Sciatic nerve (tissue), 2 donors: ENCODE results near the gene EFCAB8. TPM values are rescaled to one million over a fixed set of nuclear protein-coding genes. Genes with fewer than 3 reads are reported as not detected.
A peak's percentile ranks its signal among the peaks of the same experiment; 100 is the strongest.
"Not testable (repeated sequence)": the region's sequence is repeated elsewhere in the genome, so short reads cannot be mapped to it uniquely, and the experiment has no call there.

Experiments
- ATAC-seq: fragments of 200-7000 bp; cut with Tn5 transposase; one replicate; pipeline ENCODE4 v1.9.1; 2020; ENCODE audit warnings: mild to moderate bottlenecking, moderate library complexity
- DNase-seq: peaks from one replicate; pipeline ENCODE4 v3.0.0-alpha.2; 2020; ENCODE audit warnings: low spot score
- intact Hi-C: fragments of 100-400 bp; cut with DNase I; formaldehyde crosslinking; loops from one replicate; pipeline ENCODE4 v1.14.2; 2022
- total RNA-seq: library from RNA; stranded (reverse); fragmentation: NEBNext Ultra II Directional; extraction: Animal tissue kit (Norgen Biotek cat#: 25700); gene quantifications from one replicate; pipeline ENCODE4 v1.2.1, GENCODE V29; 2021
- donor health status: DM: no; HTN: no; CAD: no.
- donor health status: DM: no; HTN: no; CAD: no.

The EFCAB8 gene
- total RNA-seq, 1 donor from 2014 or later = 1.1 TPM

DNA sequence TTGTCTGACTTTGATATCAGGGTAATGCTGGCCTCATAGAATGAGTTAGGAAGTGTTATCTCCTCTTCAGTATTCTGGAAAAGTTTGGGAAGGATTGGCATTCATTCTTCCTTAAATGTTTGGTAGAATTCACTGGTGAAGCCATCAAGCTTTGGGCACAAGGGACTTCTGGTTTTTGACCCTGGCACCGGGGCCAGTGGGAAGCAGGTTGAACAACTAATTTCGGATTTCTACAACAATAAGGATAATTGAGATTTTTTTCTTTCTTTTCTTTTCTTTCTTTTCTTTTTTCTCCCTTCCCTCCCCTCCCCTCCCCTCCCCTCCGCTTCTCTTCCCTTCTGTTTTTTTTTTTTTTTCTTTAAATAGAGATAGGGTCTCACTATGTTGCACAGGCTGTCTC is 70.4 kb downstream of the EFCAB8 start:
- ATAC-seq (no peak), DNase-seq (no peak)
- intact Hi-C loops = no loop called here

DNA sequence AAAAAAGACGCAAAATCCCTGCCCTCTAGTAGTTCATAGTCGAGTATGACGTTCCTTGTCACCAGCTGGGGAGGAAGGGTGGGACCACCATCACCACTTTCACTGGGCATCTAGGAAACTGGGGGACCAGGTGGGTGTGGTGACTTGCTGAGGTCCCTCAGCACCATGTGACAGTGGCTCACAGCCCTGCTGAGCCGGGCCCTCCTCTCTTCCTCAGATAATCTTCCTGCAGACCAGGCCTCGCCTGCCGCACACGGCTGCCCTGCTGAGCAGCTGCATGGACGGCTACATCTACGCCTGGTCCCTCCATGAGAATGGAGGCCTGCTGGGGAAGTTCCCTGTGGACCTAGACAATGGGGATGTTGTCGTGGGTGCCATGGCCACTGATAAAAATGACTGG is 71.5 kb downstream of the EFCAB8 start:
- no peak for DNase-seq
- intact Hi-C loops = no loop called here
- ATAC-seq = no peak

DNA sequence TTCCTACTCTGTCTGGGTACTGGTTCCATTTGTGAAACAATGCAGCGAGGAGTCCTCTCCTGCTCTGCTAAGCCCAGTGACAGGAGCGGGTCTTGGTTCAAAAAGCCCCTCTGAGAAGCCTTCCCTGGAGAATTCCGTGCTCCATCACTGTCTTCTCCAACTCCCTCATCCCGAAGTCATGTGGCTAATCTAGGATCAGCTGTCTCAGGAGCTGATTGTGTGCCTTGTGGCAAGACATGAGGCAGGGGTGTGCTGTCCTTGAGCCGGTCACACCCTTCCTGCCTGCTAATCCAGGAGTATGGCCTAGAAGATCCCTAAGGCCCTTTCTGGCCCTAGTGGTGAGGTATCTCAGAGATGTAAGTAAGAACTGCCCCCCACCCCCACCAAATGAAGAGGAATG is 72.0 kb downstream of the EFCAB8 start:
- no peak for ATAC-seq
- no peak for DNase-seq
- intact Hi-C loops = no loop called here

DNA sequence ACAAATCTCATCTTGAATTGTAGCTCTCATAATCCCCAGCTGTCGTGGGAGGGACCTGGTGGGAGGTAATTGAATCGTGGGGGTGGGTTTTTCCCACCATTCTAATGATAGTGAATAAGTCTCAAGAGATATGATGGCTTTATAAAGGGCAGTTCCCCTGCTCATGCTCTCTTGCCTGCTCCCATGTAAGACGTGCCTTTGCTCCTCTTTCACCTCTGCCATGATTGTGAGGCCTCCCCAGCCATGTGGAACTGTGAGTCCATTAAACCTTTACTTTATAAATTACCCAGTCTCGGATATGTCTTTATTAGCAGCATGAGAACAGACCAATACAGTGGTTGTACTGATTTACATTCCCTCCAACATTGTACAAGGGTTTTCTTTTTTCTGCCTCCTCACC is 75.9 kb downstream of the EFCAB8 start:
- ATAC-seq (no peak), DNase-seq (no peak)
- intact Hi-C loops = no loop called here

DNA sequence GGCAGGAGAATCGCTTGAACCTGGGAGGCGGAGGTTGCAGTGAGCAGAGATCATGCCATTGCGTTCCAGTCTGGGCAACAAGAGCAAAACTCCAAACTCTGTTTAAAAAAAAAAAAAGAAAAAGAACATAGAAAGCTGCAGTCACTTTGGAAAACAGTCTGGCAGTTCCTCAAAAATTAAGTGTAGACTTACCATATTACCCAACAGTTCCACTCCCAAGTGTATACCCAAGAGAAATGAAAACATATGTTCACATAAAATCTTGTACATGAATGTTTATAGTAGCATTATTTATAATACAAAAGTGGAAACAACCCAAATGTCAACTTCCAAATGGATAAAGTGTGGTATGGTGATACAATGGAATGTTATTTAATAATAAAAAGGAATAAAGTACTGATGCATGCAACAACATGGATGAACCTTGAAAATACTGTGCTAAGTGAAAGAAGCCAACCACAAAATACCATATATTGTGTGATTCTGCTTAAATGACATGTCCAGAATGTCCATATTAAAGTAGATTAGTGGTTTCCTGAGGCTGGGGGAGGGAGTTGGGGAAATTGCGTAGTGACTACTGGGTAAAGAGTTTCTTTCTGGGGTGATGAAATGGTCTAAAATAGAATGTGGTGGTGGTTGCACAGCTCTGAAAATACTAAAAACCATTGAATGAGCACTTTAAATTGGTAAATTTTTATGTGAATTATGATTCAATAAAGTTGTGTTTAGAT is 82.6 kb downstream of the EFCAB8 start:
- intact Hi-C loops = no loop called here
- DNase-seq = no peak

DNA sequence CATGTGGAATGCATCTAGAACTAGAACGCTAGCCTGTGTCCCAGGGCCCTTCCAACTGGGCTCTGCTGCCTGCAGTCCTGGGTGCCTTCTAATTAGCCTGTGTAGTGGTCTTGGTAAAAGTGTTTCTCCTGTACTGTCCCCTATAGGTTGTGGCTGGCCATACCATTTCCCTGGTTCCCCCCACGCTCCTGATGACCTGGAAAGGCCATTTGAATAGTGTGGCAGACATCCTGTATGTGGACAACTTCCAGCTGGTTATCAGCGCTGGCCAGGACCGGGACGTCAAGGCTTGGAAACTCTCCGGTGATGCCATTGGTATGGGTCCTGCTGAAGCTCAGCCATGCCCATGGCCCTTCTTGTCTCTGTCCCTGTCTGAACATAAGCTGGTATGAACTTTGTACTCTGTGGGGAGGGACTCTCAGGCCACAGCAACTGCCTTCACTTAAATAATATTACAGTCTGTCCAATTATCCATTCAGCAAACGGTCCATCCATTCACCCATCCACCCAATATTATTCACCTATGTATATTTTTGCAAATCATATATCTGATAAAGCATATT is 84.8 kb downstream of the EFCAB8 start:
- ATAC-seq (no peak), DNase-seq (no peak)
- intact Hi-C loops = no loop called here

More for the DNA sequence above, 82.6 kb downstream of the EFCAB8 start:
- ATAC-seq = no peak

DNA sequence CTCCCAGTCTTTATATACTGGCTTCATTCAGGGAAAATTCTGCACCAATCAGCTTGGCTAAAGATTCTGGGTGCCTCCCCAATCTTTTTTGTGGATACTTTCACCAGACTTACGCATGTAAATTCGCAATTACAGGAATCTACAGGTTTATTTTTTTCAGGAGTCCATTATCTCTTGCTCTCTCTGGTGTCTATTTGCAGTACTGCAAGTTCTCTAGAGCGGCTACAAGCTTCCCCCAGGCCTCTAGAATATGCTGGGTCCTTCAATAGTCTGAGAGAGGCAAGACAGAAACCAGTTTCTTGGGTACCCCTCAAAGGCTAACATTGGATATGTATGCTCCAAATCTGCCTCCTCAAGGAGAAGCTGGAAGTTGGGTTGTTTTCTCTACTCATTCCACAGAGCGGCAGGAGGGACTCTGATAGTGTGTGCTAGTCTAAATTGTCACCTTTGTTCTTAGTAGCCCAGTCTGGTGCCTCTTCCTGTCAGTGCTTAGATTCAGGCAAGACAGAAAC is 87.0 kb downstream of the EFCAB8 start:
- ATAC-seq (no peak), DNase-seq (no peak)
- intact Hi-C loops = no loop called here

DNA sequence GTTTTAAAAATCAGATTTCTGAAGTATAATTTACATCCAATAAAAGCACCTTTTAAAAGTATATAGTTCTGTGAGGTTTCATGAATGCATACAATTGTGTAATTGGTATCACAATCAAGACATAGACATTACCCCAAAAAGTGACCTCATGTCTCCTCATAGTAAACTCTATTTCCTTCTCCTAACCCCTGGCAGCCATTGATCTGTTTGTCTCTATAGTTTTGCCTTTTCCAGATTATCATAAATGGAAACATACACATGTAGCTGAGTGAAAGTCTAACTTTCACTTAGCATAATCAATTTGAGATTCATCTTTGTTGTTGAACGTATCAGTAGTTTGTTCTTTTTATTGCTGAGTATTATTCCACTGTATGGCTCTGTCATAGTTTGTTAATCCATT is 87.9 kb downstream of the EFCAB8 start:
- no peak for DNase-seq
- intact Hi-C loops = no loop called here
- no peak for ATAC-seq

DNA sequence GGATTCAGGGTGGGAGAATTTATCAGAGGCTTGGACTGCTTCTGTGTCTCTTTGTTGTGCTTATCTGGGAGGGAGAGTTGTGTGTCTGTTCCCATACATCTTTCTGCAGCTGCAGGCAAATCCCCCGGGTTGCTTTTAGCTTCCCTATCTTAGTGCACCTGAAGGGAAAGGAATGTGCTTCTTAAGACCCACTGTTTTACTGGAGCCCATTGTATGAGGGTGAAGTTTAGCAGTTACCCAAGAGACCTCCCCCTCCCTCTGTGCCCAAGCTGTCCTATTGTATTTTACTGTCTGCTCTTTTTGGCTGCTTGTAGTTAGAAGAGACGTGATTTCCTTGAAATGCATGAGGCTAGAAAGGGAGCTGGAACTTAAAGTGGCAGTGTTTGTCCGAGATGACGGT is 91.8 kb downstream of the EFCAB8 start:
- ATAC-seq, DNase-seq, intact Hi-C loops: not testable (repeated sequence)

DNA sequence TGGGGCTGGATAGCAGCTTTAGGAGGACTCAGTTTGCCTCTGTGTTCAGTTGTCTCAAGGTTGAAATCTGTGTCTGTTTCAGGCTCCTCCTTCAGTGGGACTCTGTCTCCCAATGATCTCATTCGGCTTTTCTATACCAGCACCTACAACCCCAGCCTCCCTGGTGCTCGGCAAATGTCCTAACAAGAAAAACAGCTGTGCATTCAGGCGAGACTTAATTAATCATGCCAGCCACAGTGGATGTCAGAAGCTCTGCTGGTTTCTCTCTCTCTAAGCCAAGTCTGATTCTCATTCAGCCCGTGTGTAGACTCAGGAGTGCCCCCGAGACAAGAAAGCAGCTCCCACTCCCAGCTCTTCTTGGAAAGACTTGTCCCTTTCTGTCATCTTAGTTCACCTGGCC is 98.7 kb downstream of the EFCAB8 start:
- ATAC-seq = no peak
- no peak for DNase-seq
- intact Hi-C loops = no loop called here

DNA sequence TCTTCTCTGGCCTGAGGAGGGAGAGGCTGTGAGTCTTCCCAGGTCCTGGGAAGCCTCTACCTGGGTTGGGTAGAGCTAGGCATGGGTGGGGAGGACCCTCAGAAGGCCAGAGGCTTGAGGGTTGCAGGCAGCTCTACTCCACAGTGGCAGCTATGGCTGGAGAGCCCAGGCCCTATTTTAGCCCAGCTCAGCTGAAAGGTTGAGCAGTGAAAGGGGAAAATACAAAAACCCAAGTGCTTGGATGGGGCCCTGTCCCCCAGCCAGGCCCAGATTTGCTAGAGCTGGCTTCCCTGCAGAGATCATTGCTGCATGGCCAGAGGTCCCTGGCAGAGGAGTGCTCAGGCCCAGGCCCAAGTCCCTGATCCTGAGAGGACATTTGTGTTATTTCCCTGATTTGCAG is 99.9 kb downstream of the EFCAB8 start:
- ATAC-seq (no peak), DNase-seq (no peak)

DNA sequence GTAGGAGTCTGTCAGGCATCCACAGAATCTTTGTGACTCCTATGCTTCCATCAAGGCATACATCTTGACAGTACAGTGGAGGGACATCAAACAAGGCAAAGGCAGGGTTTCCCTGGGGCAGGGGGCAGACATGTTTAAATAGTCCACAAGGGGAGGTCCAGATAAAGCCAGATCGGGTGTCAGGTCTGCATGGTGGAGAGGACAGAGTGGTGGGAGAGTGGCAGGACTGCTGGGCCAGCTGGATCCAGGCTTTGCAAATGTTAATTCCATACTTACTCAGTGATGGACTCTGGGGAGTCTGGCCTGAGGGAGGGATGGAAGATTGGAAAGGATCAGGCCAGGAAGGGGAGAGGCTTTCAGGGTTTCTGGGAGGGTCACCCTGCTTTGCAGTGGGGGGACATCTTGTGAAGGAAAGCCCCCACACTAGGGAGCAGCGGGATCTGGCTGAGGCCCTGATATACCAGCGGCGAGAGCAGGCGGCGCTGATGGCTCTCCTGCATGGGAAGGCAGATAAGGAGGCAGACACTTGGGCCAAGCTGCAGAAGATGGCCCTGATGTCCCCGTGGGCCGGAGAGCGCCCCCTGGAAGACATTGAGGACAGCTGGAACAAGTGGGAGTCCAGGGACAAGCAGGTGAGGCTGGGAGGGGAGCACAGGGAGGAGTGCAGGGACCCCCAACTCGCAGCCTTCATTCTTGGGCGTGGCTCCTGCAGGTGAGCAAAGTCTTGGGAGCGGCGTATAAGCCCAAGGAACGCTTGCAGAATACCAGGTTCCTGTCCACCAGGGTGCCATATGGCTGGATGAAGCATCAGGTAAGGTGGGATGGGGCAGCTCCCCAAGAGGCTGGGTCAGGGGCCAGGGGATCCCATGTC is 100.9 kb downstream of the EFCAB8 start:
- DNase-seq (no peak), ATAC-seq (no peak)
- intact Hi-C loops = no loop called here

More for the DNA sequence above, 99.9 kb downstream of the EFCAB8 start:
- intact Hi-C loops = no loop called here

DNA sequence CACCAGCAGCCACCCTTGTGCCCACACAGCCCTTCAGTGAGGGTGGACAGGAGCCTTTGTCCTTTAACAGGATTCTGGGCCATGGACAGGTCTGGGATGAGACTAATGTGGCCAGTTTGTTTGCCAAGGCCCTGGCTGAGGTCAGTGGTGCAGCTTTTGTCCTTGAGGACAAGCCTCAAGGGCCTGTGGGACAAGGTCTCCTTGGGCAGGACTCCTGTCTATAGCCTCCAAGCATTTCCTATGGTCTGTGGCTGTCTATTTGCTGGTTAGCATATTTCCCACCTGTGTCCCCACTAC is 101.4 kb downstream of the EFCAB8 start:
- DNase-seq = no peak
- intact Hi-C loops = no loop called here
- no peak for ATAC-seq

DNA sequence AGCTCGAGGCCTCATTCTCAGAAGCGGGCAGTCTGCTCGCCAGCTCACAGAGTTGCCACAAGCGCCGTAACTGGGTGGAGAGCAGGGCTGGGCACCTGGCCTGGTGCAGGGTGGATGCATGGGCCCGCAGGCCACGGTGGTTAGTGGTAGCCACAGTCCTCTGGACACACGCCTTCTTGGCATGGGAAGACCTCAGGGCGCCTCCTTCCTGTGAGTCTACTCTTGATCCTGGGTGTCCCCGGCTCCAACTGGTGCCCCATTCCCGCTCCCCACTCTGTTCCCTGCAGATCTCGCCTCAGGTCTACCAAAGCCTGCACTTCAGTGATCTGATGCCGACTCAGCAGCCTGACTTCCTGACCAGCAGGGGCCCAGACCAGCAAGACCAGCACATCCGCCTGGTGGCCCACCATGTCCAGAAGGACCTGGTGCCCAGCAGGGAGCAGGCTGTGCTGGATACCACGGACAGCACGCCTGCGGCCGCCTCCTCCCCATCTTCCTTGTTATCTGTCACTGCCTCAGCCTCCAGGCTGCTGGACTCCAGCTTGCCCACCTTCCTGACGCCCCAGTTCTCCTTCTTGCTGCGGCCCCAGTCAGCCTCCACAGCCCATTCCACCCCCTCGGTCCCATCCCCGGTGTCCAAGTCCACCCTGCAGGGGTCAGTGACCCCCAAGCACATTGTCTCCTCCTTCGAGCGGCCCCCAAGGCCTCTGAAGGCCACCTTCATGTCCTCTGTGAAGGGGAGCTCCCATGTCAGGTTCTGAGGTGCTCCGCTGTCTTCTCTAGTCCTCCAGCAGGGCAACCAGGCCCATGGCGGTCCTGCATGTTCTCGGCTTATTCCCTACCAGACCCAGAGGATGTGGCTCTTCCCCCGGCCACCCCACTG is 102.4 kb downstream of the EFCAB8 start:
- ATAC-seq (peak; percentile 13), DNase-seq (no peak)
- intact Hi-C loops = no loop called here

DNA sequence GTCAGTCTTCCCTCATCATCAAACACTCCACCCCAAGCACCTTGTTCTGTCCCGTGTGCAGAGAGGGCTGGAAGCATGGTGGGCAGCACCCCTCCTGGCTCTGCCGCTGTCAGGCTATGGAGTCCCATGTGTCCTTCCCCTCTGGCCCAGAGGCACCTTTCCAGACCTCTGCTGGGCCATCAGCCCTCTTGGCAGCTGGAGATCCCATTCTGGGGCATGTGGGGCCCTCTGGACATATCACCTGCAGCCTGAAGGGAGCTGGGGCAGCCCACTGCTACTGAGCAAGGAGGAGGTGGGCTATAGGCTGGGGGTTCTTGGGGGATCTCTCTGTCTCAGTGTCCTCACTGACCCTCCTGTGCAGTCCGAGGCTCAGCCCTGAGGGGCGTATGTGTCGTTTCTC is 103.3 kb downstream of the EFCAB8 start:
- intact Hi-C loops = no loop called here
- no peak for ATAC-seq
- no peak for DNase-seq

DNA sequence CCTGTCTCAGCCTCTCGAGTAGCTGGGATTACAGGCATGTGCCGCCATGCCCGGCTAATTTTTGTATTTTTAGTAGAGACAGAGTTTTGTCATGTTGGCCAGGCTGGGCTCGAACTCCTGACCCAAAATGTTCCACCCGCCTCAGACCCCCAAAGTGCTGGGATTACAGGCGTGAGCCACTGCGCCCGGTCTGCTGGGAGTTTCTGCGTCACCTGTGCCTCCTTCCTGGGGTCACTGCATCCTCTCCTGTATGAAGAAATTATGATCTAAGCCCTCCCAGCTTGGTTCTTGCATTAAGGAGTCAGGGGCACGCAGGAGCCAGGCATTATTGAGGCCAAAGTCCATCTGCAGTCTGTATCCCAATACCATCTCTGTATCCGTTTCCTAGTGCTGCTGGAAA is 103.9 kb downstream of the EFCAB8 start:
- ATAC-seq, intact Hi-C loops, DNase-seq: not testable (repeated sequence)

DNA sequence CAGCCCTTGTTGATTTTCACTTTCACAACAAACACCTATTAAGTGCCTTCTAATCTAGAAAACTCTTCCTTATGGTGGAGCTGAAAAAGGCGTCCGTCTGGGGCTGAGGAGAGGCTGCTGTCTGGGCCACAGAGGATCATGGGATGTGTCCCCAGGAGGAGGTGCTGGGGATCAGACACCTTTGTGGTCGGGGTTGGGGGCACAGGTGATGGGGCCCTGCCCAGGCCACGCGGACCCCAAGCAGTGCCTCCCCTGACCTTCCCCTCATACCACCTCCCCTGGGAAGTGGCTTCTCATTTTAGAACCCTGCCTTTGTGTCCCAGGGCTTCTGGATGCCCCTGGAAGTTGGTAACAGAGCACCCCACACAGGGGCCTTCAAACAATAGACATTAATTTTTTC is 104.5 kb downstream of the EFCAB8 start:
- no peak for ATAC-seq
- intact Hi-C loops = no loop called here
- no peak for DNase-seq

DNA sequence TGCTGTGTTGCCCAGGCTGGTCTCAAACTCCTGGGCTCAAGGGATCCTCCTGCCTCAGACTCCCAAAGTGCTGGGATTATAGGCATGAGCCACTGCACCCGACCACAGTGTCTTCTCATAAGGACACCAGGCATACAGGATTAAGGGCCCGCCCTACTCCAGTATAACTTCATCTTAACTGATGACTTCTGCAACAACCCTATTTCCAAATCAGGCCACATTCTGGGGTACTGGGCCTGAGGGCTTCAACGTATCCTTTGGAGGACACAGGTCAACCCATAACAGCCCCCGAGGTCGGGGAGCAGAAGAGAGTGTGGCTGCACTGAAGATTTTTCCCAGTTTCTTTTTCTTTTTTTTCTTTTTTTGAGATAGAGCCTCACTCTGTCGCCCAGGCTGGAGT is 105.9 kb downstream of the EFCAB8 start:
- DNase-seq = no peak
- intact Hi-C loops = no loop called here
- ATAC-seq = no peak

DNA sequence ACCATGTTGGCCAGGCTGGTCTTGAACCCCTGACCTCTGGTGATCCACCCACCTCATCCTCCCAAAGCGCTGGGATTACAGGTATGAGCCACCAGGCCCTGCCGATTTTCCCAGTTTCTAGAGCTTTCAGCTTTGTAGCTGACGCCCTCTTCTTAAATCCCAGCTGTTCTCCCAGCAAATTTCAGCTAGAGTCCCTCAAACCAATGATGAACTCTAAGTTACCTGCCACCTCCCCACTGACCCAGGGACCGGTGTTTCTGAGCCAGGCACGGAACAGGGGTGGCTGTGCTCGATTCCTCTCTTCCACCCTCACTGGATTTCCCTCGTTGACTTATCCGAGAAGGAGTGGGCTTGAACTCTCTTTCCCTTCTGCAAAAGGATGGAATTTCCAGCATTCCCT is 106.4 kb downstream of the EFCAB8 start:
- DNase-seq = no peak
- ATAC-seq = no peak
- intact Hi-C loops = no loop called here
